Activated gamma-delta T cell treated with Interleukin-2 at 50 U/mL for 16 hours (primary cell): ENCODE data around the gene PRIM2.
"Not testable (repeated sequence)": the region's sequence is repeated elsewhere in the genome, so short reads cannot be mapped to it uniquely, and the experiment has no call there.

ENCODE experiments used
- DNase-seq: peaks from one replicate; pipeline ENCODE4 v3.0.0-alpha.2; 2020

The PRIM2 gene

DNA sequence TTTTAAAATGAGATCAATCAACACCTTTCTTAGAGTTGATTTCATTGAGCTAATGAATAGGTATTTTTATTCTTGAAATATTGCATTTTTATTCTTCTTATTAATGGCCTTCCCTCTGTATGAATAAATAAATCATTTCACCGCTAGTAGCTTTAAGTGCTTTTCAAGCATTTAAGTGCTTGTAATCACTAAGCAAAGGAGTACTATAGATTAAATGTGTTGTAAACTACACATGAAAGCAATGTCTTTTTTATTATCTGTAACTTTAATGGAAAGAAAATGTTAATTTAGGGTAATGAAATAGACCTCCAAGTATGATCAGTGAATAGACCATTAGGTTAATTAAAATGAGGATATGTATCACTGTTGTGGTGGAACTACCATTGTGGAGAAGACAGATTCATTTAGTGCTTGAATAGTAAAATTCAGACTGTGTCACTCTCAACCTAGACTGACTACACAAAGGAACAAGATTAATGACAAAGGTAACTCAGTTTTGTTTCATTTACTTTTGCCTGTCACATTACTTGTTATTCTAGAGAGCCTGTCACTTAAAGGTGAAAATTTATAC, 132.2 kb downstream of the PRIM2 start:
- DNase-seq, result not testable (repeated sequence)

DNA sequence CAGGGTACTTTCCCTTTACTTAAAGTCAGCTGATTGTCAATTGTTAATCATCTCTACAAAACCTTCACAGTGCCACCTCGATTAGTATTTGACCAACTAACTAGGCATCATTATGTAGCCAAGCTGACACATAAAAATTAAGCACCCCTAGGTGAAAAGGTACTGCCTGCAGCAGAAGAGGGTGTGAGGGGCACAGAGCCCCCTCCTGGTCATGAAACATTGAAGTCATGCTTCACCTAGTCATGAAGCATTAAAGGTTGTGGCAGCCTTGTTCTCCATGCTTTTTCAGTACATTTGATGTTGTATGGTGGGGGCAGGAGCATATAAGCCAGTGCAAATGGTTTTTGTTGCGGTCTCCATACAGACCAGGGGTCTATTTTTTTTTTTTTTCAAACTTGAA, 142.4 kb downstream of the PRIM2 start:
- not testable (repeated sequence) for DNase-seq

DNA sequence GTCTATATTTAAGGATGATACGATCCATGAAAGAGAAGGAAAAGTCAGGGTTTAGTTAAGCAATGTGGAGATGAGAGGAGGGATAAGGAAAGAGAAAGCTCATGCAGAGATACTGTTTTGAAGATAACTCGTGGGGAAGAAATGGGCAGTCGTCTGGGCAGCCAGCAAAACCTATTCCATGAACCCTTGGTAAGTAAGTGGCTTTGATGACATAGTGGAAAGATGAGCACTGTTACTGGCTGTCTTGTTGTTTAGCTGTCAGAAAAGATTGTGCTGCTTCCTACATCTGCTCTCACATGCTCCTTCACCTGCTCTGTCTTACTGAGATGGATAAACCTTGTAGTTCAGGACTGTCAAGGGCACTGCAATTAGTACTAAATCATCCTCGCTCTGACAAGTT, 143.6 kb downstream of the PRIM2 start:
- DNase-seq, result not testable (repeated sequence)

DNA sequence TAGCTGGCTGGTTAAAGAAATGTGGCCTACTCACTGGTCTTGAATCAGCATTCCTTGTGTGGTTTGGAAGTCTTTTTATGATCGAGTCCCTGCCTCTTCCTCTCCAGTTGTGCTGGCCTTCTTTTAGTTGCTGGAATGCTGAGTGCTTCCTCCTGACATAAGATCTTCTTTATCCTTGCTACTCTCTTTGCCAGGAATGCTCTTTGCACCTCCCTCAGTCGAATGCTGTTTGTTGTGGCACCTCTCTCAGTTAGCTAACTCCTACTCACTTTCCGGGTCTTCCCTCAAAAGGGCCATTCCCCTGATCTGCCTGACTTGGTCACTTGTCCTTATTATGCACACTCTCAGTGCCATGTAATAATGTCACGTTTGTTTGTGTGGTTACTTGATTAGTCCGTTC, 146.4 kb downstream of the PRIM2 start:
- not testable (repeated sequence) for DNase-seq

DNA sequence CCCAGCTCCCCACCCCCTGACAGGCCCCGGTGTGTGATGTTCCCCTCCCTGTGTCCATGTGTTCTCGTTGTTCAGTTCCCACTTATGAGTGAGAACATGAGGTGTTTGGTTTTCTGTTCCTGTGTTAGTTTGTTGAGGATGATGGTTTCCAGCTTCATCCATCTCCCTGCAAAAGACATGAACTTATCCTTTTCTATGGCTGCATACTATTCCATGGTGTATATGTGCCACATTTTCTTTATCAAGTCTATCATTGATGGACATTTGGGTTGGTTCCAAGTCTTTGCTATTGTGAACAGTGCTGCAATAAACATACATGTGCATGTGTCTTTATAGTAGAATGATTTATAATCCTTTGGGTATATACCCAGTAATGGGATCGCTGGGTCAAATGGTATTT, 148.5 kb downstream of the PRIM2 start:
- DNase-seq, result not testable (repeated sequence)

DNA sequence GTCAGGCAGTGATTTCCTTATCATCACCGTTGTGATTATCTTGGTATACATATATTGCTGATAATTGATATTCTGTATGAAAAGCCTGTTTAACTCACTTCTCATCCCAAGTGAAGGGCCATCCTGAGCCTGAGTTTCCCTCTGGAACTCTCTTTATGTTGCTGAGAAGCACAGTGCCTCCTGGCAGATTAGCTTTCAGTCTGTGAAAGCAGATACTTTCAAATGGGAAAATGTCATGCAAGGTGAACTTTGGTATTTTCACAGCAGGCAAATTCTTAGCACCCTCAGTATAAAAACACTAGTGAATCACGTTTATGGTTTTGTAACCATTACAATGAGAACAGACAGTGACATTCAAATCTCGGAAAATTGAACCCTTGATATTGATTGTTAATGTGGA, 151.6 kb downstream of the PRIM2 start:
- no peak for DNase-seq

DNA sequence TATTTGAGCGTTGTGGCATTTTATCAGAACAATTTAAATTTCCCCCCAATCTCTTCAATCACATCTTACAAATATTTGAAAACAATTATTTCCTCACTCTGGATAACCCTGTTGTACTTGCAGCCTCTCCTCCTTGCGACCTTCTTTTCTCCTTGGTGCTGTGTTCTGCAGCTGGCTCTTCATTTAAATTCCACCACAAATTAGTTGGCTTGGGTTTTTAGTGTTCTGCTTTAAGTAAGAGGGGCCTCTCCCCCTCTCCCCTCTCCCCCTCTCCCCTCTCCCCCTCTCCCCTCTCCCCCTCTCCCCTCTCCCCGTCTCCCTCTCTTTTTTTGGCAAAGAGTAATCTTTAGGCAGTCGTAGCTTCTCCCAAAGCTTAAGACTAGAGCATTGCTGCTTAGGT, 152.7 kb downstream of the PRIM2 start:
- DNase-seq, result not testable (repeated sequence)

DNA sequence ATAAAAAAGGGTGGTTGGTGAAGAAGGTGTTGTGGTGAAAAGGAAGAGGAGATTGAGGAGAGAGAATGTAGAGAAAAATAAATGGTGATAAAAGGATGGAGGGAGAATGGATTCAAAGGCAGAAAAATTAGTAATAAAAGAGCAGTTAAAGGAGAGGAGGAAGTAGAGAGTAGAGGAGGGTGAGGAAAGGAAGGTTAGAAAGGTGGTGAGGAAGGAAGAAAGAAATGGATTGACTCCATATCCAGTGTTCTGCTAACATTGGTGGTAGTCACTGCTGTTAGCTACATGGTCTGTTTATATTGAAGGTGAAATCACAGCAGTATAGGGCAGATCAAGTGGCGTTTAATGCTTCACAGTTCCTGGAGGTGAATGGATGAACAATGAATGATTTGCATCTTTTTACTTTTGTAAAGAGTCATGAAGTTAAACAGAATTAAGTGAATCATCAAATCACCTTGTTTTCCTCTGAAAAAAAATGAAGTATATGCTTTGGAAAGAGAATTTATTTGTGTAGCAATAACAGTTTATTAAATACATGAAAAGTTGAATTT, 154.0 kb downstream of the PRIM2 start:
- DNase-seq, result not testable (repeated sequence)

DNA sequence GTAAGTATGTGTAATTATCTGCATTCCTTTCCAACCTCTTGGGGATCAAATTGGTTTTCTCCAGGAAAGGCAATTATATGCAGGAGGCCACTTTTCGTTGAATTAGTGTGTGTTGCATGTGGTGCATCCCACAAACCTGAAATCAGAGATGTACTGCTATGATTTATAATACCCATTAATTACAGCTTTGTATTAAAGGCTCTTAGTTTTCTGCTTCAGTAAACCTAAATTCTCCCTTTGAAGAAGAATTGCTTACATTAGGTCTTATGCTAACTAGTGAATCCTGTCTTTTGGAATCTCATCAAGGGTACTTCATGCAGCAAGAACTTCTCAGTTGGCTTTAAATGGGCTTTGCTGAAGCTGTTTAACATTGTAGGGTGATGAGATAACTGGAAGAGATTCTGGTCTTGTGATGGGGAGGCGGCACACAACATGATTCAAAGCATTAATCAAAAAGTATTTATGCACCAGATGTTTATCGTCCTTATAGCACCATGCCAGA, 155.5 kb downstream of the PRIM2 start:
- not testable (repeated sequence) for DNase-seq

DNA sequence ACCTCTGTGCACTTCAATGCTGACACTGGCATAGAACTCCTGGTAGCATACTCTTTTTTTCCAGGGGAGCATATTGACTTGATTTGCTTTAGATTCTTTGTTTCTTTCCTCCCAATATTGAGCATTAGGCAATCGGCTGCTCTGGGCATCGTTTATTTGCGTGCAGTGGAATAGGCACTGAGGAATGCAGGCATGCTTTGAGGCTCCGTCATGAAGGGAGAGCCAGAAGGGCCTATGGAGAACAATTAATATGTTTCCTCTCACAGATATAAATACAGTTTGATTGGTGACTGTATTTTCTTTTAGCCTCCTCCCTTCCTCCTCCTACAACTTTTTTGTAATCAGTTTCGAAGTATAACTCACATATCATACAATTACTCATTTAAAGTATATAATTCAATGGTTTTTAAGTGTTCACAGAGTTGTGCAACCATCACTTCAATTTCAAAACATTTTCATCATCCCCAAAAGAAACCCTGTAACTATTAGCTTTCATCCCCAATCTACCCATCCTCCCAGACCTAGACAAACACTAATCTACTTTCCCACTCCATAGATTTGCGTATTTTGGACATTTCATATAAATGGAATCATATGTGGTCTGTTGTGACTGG, 157.5 kb downstream of the PRIM2 start:
- not testable (repeated sequence) for DNase-seq

DNA sequence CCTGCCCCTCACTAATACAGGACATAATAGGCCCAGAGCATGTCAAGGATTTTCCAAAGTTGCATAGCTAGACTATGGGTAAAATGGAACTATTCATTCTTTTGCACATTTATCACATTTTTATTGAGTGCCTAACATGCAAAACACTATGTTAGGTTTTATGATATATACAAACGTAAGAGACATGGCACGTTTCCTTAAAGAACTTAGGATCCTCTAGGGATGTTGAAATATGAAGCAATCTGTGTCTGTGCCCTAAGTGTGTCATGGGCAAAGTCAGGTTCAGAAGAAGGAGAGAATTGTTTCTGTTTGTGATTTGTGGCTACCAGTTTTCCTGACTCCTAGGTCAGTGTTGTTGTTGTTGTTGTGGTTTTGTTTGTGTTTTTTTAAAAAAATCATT, 158.2 kb downstream of the PRIM2 start:
- DNase-seq, result not testable (repeated sequence)

DNA sequence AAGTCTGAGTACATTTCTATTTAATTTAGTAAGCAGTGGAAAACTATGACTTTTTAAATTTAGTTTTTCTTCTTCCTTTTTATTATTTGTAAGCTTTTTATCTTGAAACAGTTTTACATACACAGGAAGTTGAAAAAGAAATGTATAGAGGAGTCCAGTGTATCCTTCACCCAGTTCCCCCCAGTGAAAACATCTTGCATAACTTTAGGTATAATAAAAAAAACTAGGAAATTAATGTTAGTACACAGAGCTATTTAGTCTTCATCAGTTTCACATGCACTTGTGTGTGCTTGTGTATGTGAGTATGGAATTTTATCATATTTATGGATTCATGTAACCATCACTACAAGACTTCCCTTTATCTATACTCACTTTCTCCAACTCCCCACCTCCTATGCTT, 162.8 kb downstream of the PRIM2 start:
- not testable (repeated sequence) for DNase-seq

DNA sequence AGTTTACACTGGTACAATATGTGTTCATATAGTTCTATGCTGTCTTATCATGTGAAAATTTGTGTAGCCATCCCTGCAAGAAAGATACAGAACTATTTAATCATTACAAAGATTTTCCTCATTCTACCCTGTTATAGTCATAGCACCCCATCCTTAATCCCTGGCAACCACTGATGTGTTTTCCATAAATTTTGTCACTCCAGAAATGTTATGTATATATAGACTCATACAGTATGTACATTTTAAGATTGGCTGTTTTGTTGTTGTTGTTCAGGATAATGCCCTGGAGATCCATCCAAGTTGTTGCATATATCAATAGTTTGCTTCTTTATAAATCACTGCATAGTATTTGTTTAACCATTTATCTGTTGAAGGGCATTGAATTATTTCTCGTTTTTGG, 163.7 kb downstream of the PRIM2 start:
- DNase-seq, result not testable (repeated sequence)

DNA sequence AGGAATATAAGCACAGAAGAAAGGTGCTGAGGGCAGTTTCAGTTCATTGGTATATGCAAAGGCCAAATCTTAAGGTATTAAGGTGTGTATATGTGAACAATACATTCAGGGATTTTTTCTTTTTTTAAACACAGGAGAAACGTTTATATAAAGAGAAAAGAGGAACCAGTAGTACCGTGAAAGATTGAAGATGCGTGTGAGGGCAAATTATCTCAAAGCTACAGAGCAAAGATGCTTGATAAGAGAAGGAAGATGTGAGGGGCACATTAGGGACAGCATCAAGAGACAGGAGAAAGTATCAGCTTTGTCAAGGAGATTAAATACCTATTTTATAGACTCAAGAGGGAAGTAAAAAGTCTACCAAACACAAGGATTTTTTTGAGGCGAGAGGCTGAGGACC, 165.0 kb downstream of the PRIM2 start:
- not testable (repeated sequence) for DNase-seq

DNA sequence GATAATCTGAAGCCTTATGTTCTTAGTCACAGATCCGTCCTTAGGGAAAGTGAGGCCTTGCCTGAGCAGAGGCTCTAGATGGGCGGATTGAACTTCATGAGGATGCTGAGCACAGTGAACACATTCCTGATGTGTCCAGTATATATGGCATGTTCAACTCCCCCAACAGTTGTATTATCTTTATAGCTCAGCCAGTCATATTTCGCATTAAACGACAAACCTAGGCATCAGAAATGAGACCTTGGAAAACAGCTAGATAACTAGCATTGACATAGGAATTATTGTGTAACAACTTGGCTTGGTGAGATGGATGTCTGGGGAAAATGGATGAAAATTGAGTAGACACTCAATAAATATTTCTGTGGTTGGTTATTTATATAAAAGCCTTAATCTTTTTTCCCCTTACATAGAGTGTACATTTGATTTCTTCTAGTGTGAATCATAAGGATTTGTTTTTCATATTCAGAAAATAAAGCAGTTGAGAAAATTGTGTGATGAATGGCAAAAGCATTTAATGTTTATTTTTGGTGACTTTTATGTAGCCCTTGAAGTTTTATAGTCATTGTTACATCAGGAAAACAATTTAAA, 169.2 kb downstream of the PRIM2 start:
- DNase-seq, result not testable (repeated sequence)

DNA sequence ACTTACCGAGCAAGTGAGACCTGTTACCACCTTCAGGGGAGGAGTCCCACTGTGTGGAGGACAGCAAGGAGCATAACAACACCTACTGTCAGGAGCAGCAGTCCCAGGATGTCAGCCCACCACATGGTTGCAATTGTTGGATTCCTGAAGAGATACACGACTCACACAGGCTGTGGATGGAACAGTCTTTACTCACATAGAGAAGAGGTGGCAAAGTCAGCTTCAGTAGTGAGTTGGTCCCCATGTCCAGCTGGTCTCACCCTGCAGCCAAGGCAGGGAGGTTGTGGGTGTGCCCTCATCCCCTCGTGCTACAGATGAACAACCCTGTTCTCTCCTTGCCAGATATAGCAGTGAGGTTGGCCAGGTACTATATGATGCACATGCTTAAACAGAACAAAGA, 171.1 kb downstream of the PRIM2 start:
- not testable (repeated sequence) for DNase-seq

DNA sequence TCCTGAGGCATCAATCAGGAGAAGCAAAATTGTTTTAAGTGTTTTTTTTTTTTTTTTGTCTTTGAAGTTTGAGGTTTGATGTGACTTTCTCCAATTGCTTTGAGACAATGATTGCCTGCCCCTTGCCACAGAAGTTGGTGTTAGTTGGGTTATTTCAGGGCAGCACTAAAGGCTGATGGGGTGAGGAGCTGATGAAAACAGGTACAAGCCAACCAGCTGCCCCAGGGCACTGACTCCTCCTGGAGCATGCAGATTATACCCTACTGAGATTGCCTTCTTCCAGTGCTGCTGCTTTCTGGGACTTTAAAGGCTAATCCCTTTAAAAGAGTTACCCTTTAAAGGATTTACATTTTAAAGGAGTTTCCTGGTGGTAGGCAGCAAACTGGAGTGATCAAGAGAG, 172.5 kb downstream of the PRIM2 start:
- DNase-seq, result not testable (repeated sequence)

DNA sequence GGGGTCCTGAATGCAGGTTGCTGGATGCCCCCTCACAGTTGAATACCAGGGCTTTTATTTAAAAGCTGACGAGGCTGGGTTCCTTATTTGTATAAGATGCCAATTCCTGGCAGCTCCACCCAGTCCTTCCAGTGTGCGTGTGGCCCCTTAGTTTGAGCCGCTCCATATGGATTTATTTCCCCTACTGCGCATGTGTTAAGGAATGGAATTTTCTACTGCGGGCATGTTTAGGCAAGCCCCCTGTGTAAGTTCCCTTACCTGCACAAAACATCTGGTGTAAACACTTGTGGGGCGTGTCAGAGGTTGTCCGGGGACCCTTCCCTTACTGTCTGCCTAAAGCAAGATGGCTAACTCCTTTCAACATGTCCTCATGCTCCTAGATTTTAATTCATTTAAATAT, 174.4 kb downstream of the PRIM2 start:
- DNase-seq, result not testable (repeated sequence)

DNA sequence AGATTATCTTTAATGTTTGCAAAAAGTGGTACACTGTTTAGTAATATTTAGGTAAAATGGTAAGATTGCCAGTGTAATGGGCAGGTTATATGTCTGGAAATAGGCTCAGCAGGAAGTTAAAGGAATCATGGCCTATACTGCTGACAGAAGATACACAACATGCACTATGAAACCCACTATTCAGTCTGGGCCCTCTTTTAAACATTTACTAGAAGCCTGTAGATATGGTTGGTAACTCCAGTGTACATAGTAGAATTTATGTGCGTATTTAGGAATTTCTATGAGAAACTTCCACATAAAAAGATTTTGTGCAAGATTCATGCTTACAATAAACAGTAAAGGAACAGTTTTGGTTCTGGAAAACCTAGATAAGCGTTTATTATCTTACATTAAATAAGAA, 178.8 kb downstream of the PRIM2 start:
- not testable (repeated sequence) for DNase-seq

DNA sequence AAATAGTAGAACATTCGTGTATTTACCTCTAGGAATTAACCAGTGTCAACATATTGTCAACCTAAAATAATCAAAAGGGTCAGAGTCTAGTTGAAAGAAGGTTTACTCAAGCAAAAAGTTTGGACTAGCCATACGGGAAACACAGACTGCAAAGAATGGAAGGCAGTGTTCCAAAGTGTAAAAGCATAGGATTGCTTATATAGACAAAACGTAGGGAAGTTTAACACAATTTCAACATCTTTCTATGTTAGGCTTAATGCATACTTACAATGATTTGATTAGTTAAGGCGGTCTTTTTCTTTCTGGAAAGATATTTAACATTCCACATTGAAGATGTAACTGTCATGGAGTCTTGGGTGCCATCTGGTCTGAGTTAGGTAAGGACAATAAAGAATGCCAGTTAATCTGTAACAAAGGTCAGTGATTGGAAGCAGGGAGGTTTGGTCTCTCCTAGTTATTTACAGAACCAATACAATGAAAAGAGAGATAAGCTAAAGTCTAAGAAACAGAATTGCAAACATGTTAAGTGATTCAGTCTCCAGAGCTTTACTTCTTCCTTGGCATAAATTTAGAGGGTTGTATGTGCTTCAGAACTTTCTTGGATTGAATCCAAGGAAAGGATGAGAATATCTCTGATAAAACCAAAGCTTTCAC, 183.1 kb downstream of the PRIM2 start:
- DNase-seq, result not testable (repeated sequence)

DNA sequence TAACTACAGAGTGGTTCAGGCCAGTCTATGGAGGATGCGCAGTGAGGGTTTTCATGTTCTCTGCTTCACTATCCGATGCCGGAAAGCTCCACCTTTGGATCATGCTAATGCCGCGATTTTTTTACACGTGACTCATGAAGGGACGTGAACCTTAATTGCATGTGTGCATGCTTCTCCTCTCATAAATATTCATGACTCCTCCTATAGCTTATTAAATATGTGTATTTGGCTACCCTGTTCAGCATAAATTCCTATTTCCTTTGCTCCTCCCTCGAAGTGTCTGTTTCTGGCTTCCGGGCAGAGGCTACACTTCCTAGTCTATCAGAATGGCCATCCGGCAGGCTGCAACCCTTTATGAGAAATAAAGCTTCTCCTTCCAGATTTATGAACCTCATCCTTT, 185.0 kb downstream of the PRIM2 start:
- not testable (repeated sequence) for DNase-seq

DNA sequence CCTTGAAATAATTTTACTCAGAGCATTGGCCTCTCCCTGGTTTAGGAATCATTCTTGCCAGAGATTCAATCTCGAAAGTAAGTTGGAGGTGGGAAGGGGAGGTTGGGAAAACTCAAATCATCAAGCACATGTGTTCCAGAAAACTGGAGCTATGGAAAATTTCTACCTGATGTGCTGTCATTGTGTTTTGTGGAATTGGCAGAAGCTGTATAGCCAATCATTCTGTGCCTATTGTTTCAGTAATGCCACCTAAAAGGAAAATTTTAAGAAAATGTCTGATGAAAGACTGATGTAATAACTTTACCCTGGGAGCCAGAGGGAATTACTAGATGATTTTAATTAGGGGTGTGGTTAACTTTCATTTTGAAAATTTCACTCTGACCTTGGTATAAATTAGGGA, 187.8 kb downstream of the PRIM2 start:
- not testable (repeated sequence) for DNase-seq

DNA sequence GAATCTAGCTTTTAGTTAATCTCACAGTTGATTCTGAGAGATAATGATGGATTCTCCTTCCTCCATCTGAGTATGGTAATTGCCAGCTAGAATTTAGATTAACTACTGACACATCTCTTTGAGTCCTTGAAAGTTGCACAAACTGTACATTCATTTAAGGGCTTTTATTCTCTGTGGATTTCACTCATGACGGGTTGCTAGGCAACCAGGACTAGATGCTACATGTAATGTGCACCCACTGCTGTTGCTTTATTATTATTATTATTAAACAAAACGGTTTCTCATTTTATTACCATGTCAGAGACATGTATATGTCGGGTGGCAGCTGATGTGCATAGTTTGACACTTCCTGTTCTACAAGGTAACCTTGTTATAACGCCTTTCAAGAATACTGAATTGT, 193.0 kb downstream of the PRIM2 start:
- not testable (repeated sequence) for DNase-seq
